SK-N-SH treated with all-trans-retinoic acid at 6 μM for 48 hours (cell line): ENCODE data around the gene BATF2.

Experiments
- CREB5 ChIP-seq: fragments of 250-450 bp; sonication (Bioruptor Pico); IDR thresholded peaks from 2 replicates; pipeline ENCODE4 v1.5.1; 2020; ENCODE audit warnings: low read depth, mild to moderate bottlenecking, moderate library complexity
- CSRNP3 ChIP-seq: fragments of 250-450 bp; sonication (Bioruptor Pico); IDR thresholded peaks from 2 replicates; pipeline ENCODE4 v1.5.1; 2021; ENCODE audit warnings: mild to moderate bottlenecking, moderate library complexity
- PATZ1 ChIP-seq: fragments of 250-450 bp; sonication (Bioruptor Pico); IDR thresholded peaks from 2 replicates; pipeline ENCODE4 v1.8.0; 2020; ENCODE audit warnings: mild to moderate bottlenecking, moderate library complexity, borderline replicate concordance
- RARB ChIP-seq: fragments of 250-450 bp; sonication (Bioruptor Pico); IDR thresholded peaks from 2 replicates; pipeline ENCODE4 v1.8.0; 2021; ENCODE audit warnings: mild to moderate bottlenecking, moderate library complexity
- SNAI2 ChIP-seq: fragments of 250-450 bp; sonication (Bioruptor Pico); IDR thresholded peaks from 2 replicates; pipeline ENCODE4 v1.5.0; 2020; ENCODE audit warnings: mild to moderate bottlenecking, moderate library complexity
- TOX ChIP-seq: fragments of 250-450 bp; sonication (Bioruptor Pico); IDR thresholded peaks from 2 replicates; pipeline ENCODE4 v1.8.0; 2021; ENCODE audit warnings: mild to moderate bottlenecking, moderate library complexity, borderline replicate concordance
- ZNF565 ChIP-seq: fragments of 450-650 bp; formaldehyde crosslinking; conservative IDR thresholded peaks from 2 replicates; pipeline ENCODE4 v1.5.0; 2020; ENCODE audit warnings: low read depth, mild to moderate bottlenecking, moderate library complexity
- ZNF8 ChIP-seq: fragments of 450-650 bp; formaldehyde crosslinking; IDR thresholded peaks from 2 replicates; pipeline ENCODE4 v1.5.0; 2020; ENCODE audit warnings: mild to moderate bottlenecking, moderate library complexity

- TF ChIP-seq TOX: no peak
- no peak for TF ChIP-seq SNAI2 (CRISPR knock-in tag)
- no peak for TF ChIP-seq CREB5 (CRISPR knock-in tag)
- TF ChIP-seq PATZ1 (CRISPR knock-in tag): no peak
- TF ChIP-seq ZNF565 (CRISPR knock-in tag): no peak
- TF ChIP-seq ZNF8 (CRISPR knock-in tag): no peak
- no peak for TF ChIP-seq CSRNP3 (CRISPR knock-in tag)
- TF ChIP-seq RARB (CRISPR knock-in tag): no peak
Observed at GRCh38 chr11:64960719-64961118, 36.1 kb downstream of the BATF2 start.
